ENCODE measurements around the gene GALNT9. TPM values are rescaled to one million over a fixed set of nuclear protein-coding genes. Genes with fewer than 3 reads are reported as not detected.

Gene GALNT9
- total RNA-seq, 4 donors from 2014 or later = 10.9 to 52.7 (median 36.7) TPM; not detected in 1

GRCh38 chr12:132287391-132288238, 41.8 kb downstream of the GALNT9 start:
- ATAC-seq (ENCODE audit: low FRiP score) = no peak
- TF ChIP-seq CTCF (IDR thresholded peaks at IDR 0.05) = no peak
- no peak for DNase-seq (ENCODE audit: low spot score)

- ATAC-seq (ENCODE audit: low FRiP score) (peak; percentile 59), DNase-seq (ENCODE audit: low spot score) (no peak)
- no peak for TF ChIP-seq CTCF (IDR thresholded peaks at IDR 0.05)
Measured at GRCh38 chr12:132286912-132287311, 42.5 kb downstream of the GALNT9 start.

GRCh38 chr12:132285991-132286681, 43.3 kb downstream of the GALNT9 start:
- peak; percentile 66 for ATAC-seq (ENCODE audit: low FRiP score)
- peak; percentile 64 for DNase-seq (ENCODE audit: low spot score)
- no peak for TF ChIP-seq CTCF (IDR thresholded peaks at IDR 0.05)

- peak; percentile 72 for ATAC-seq (ENCODE audit: low FRiP score)
- DNase-seq (ENCODE audit: low spot score) = no peak
- no peak for TF ChIP-seq CTCF (IDR thresholded peaks at IDR 0.05)
Measured at GRCh38 chr12:132284827-132285741, 44.3 kb downstream of the GALNT9 start.

- peak; percentile 2 for ATAC-seq (ENCODE audit: low FRiP score)
- no peak for TF ChIP-seq CTCF (IDR thresholded peaks at IDR 0.05)
- DNase-seq (ENCODE audit: low spot score) = no peak
Measured at GRCh38 chr12:132284071-132284826, 45.1 kb downstream of the GALNT9 start.

All from omental fat pad (tissue), 4 donors.